H1 (cell line): Measurements from ENCODE around the gene TBCD. TPM values are rescaled to one million over a fixed set of nuclear protein-coding genes. Genes with fewer than 3 reads are reported as not detected.

Experiments used
- CTBP2 ChIP-seq: IDR thresholded peaks from 2 replicates; pipeline ENCODE4 v1.7.0; 2011; ENCODE audit warnings: borderline replicate concordance, mild to moderate bottlenecking, moderate library complexity, mixed read lengths, low read length; ENCODE audit not compliant: insufficient read depth, insufficient read length
- TAF1 ChIP-seq: IDR thresholded peaks from 2 replicates; pipeline ENCODE4 v1.6.1; 2011; ENCODE audit warnings: mild to moderate bottlenecking, low read depth, low read length
- TBP ChIP-seq: IDR thresholded peaks from 2 replicates; pipeline ENCODE4 v1.6.1; 2011; ENCODE audit warnings: low read depth, low read length, improper control_type of control experiment
- polyA plus RNA-seq, 7 experiments: library from polyadenylated mRNA; depleted of rRNA in 3 of 7; stranded (reverse) in 5 of 7; unstranded in 2 of 7; fragments of >200 nt in 5 of 7; fragments of 200-250 nt in 2 of 7; gene quantifications; 1 replicate in 5 of 7; 2 replicates in 1 of 7; 4 replicates in 1 of 7; pipeline versions ENCODE4 v1.2.1 to v1.2.3, GENCODE V29; 2011 to 2013; ENCODE audit warnings: missing spikeins in 2 of 7, mixed read lengths in 2 of 7
- total RNA-seq: library from RNA; stranded (reverse); fragmentation: NEBNext Ultra II Directional; extraction: Animal tissue kit (Norgen Biotek cat#: 25700); gene quantifications from 2 replicates; pipeline ENCODE4 v1.2.1, GENCODE V29; 2021
- TF ChIP-seq, protein P1 (sequence below): IDR thresholded peaks from 2 replicates; pipeline ENCODE4 v1.6.1; 2012; ENCODE audit warnings: inconsistent platforms
- TF ChIP-seq, protein P2 (sequence below): fragments of 300-600 bp; sonication (generic); IDR thresholded peaks from 2 replicates; pipeline ENCODE4 v1.7.1; 2012; ENCODE audit warnings: low read length, moderate library complexity, mild to moderate bottlenecking, inconsistent platforms; ENCODE audit not compliant: insufficient replicate concordance

The TBCD gene
- total and polyA plus RNA-seq, 2 of the 8 experiments (the other 6 are each of a cell fraction or from before 2014, with no cell fraction given): 118 to 162 TPM

DNA sequence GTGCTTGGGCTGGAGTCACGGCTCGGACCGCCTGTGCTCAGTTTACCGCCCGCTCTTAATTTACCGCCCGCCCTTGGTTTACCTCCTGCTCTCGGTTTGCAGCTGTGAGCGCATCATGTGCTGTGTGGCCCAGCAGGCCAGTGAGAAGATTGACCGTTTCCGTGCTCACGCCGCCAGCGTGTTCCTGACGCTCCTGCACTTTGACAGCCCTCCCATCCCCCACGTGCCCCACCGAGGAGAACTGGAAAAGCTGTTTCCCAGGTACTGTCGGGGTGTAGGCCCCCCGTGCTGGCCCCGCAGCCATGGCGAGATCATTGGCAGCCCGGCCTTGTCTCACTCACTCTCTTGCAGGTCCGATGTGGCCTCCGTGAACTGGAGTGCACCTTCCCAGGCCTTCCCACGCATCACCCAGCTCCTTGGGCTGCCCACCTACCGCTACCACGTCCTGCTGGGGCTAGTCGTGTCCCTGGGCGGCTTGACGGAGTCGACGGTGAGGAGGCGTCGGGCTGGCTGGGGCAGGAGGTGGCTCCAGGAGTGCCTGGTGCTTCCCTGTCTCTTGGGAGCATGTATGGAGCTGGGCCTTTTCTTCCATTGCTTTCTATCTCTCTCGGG is 177.3 kb downstream of the TBCD start (continued):
- TF ChIP-seq TBP (no peak), CTBP2 (no peak), TAF1 (no peak)
- TF ChIP-seq, protein P1, sequence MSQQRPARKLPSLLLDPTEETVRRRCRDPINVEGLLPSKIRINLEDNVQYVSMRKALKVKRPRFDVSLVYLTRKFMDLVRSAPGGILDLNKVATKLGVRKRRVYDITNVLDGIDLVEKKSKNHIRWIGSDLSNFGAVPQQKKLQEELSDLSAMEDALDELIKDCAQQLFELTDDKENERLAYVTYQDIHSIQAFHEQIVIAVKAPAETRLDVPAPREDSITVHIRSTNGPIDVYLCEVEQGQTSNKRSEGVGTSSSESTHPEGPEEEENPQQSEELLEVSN: no peak
- TF ChIP-seq, protein P2, sequence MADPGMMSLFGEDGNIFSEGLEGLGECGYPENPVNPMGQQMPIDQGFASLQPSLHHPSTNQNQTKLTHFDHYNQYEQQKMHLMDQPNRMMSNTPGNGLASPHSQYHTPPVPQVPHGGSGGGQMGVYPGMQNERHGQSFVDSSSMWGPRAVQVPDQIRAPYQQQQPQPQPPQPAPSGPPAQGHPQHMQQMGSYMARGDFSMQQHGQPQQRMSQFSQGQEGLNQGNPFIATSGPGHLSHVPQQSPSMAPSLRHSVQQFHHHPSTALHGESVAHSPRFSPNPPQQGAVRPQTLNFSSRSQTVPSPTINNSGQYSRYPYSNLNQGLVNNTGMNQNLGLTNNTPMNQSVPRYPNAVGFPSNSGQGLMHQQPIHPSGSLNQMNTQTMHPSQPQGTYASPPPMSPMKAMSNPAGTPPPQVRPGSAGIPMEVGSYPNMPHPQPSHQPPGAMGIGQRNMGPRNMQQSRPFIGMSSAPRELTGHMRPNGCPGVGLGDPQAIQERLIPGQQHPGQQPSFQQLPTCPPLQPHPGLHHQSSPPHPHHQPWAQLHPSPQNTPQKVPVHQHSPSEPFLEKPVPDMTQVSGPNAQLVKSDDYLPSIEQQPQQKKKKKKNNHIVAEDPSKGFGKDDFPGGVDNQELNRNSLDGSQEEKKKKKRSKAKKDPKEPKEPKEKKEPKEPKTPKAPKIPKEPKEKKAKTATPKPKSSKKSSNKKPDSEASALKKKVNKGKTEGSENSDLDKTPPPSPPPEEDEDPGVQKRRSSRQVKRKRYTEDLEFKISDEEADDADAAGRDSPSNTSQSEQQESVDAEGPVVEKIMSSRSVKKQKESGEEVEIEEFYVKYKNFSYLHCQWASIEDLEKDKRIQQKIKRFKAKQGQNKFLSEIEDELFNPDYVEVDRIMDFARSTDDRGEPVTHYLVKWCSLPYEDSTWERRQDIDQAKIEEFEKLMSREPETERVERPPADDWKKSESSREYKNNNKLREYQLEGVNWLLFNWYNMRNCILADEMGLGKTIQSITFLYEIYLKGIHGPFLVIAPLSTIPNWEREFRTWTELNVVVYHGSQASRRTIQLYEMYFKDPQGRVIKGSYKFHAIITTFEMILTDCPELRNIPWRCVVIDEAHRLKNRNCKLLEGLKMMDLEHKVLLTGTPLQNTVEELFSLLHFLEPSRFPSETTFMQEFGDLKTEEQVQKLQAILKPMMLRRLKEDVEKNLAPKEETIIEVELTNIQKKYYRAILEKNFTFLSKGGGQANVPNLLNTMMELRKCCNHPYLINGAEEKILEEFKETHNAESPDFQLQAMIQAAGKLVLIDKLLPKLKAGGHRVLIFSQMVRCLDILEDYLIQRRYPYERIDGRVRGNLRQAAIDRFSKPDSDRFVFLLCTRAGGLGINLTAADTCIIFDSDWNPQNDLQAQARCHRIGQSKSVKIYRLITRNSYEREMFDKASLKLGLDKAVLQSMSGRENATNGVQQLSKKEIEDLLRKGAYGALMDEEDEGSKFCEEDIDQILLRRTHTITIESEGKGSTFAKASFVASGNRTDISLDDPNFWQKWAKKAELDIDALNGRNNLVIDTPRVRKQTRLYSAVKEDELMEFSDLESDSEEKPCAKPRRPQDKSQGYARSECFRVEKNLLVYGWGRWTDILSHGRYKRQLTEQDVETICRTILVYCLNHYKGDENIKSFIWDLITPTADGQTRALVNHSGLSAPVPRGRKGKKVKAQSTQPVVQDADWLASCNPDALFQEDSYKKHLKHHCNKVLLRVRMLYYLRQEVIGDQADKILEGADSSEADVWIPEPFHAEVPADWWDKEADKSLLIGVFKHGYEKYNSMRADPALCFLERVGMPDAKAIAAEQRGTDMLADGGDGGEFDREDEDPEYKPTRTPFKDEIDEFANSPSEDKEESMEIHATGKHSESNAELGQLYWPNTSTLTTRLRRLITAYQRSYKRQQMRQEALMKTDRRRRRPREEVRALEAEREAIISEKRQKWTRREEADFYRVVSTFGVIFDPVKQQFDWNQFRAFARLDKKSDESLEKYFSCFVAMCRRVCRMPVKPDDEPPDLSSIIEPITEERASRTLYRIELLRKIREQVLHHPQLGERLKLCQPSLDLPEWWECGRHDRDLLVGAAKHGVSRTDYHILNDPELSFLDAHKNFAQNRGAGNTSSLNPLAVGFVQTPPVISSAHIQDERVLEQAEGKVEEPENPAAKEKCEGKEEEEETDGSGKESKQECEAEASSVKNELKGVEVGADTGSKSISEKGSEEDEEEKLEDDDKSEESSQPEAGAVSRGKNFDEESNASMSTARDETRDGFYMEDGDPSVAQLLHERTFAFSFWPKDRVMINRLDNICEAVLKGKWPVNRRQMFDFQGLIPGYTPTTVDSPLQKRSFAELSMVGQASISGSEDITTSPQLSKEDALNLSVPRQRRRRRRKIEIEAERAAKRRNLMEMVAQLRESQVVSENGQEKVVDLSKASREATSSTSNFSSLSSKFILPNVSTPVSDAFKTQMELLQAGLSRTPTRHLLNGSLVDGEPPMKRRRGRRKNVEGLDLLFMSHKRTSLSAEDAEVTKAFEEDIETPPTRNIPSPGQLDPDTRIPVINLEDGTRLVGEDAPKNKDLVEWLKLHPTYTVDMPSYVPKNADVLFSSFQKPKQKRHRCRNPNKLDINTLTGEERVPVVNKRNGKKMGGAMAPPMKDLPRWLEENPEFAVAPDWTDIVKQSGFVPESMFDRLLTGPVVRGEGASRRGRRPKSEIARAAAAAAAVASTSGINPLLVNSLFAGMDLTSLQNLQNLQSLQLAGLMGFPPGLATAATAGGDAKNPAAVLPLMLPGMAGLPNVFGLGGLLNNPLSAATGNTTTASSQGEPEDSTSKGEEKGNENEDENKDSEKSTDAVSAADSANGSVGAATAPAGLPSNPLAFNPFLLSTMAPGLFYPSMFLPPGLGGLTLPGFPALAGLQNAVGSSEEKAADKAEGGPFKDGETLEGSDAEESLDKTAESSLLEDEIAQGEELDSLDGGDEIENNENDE: no peak
